K562 (cell line): ENCODE results near the gene SYNJ2. TPM values are rescaled to one million over a fixed set of nuclear protein-coding genes. Genes with fewer than 3 reads are reported as not detected.
A peak's percentile ranks its signal among the peaks of the same experiment; 100 is the strongest.

Source experiments
- CBX3 ChIP-seq, 2 experiments: IDR thresholded peaks; 1 replicate in 1 of 2; 2 replicates in 1 of 2; pipeline ENCODE4 v1.6.1; 2012; ENCODE audit warnings: inconsistent platforms in 2 of 2, low read length in 2 of 2, borderline replicate concordance in 1 of 2, control low read depth in 1 of 2
- CHD2 ChIP-seq: IDR thresholded peaks from 2 replicates; pipeline ENCODE4 v1.6.1; 2011; ENCODE audit warnings: low read depth, low read length
- CTBP1 ChIP-seq: fragments of 450-650 bp; IDR thresholded peaks from 2 replicates; pipeline ENCODE4 v1.6.1; 2016; ENCODE audit warnings: borderline replicate concordance
- JUND ChIP-seq, 2 experiments: IDR thresholded peaks; 2 replicates in 1 of 2; 3 replicates in 1 of 2; pipeline ENCODE4 v1.6.1; 2011; ENCODE audit warnings: borderline replicate concordance in 2 of 2, low read depth in 2 of 2, low read length in 2 of 2, improper control_type of control experiment in 1 of 2, missing biosample characterization in 1 of 2, missing genetic modification characterization in 1 of 2, missing genetic modification reagents in 1 of 2
- KLF1 ChIP-seq: fragments of 450-650 bp; IDR thresholded peaks from 2 replicates; pipeline ENCODE4 v1.6.1; 2016; ENCODE audit warnings: missing genetic modification characterization, missing compliant biosample characterization
- MCM3 ChIP-seq: fragments of 450-650 bp; IDR thresholded peaks from 2 replicates; pipeline ENCODE4 v1.6.1; 2016
- MYNN ChIP-seq, 2 experiments: sonication (generic); formaldehyde crosslinking in 1 of 2; IDR thresholded peaks; 2 replicates each; pipeline versions ENCODE4 v1.5.0 to v1.6.1; 2016 to 2020; ENCODE audit warnings: antibody characterized with exemption in 1 of 2, missing genetic modification reagents in 1 of 2
- POLR2AphosphoS5 ChIP-seq: IDR thresholded peaks from 2 replicates; pipeline ENCODE4 v1.6.1; 2011; ENCODE audit warnings: mild to moderate bottlenecking, low read depth, low read length, moderate library complexity; ENCODE audit not compliant: control insufficient read depth, insufficient read depth
- POLR2B ChIP-seq: fragments of 450-650 bp; IDR thresholded peaks from 2 replicates; pipeline ENCODE4 v1.6.1; 2018; ENCODE audit warnings: low read depth; ENCODE audit not compliant: partially characterized antibody
- POLR2G ChIP-seq: fragments of 200-400 bp; formaldehyde crosslinking; IDR thresholded peaks from 2 replicates; pipeline ENCODE4 v1.6.1; 2017; ENCODE audit warnings: low read depth, mild to moderate bottlenecking, antibody characterized with exemption, low read length, moderate library complexity
- RAD21 ChIP-seq, 2 experiments: fragments of 250-450 bp in 1 of 2; fragments of 450-650 bp in 1 of 2; sonication (Bioruptor Pico) in 1 of 2; formaldehyde crosslinking in 1 of 2; IDR thresholded peaks in 1 of 2; conservative IDR thresholded peaks in 1 of 2; 2 replicates each; pipeline versions ENCODE4 v1.4.0 to v1.8.0; 2020 to 2022; ENCODE audit warnings: mild to moderate bottlenecking in 2 of 2, moderate library complexity in 1 of 2
- RBM22 ChIP-seq: fragments of 200-400 bp; formaldehyde crosslinking; IDR thresholded peaks from 2 replicates; pipeline ENCODE4 v1.6.1; 2018; ENCODE audit warnings: low read length, low read depth; ENCODE audit not compliant: poor library complexity, severe bottlenecking
- polyA plus RNA-seq, 8 experiments: library from polyadenylated mRNA; depleted of rRNA in 4 of 8; stranded (reverse) in 5 of 8; unstranded in 3 of 8; fragments of >200 nt; fragmentation: Nextera tagmentation in 2 of 8; fragmentation: Illumina TruSeq in 1 of 8; extraction: Ambion mirVana in 2 of 8; extraction: Trizol in 1 of 8; gene quantifications; 2 replicates each; pipeline versions ENCODE4 v1.2.1 to v1.2.3, GENCODE V29; 2011 to 2014; ENCODE audit warnings: inconsistent platforms in 1 of 8, missing spikeins in 1 of 8
- total RNA-seq, 7 experiments: library from RNA; depleted of rRNA in 6 of 7; stranded (reverse); fragments of >200 nt in 6 of 7; fragmentation: Illumina TruSeq in 2 of 7; extraction: Trizol in 2 of 7; gene quantifications; 2 replicates each; pipeline versions ENCODE4 v1.2.1 to v1.2.3, GENCODE V29; 2011 to 2021; ENCODE audit warnings: low replicate concordance in 1 of 7
- TF ChIP-seq, protein P1 (sequence below): fragments of 450-650 bp; formaldehyde crosslinking; IDR thresholded peaks from 2 replicates; pipeline ENCODE4 v1.4.0; 2020; ENCODE audit warnings: mild to moderate bottlenecking, moderate library complexity
- TF ChIP-seq, protein P2 (sequence below), 3 experiments: IDR thresholded peaks in 2 of 3; conservative IDR thresholded peaks in 1 of 3; 2 replicates each; pipeline ENCODE4 v1.5.1; 2011 to 2012; ENCODE audit warnings: low read length in 3 of 3, mild to moderate bottlenecking in 3 of 3, control low read depth in 2 of 3, improper control_type of control experiment in 1 of 3, inconsistent platforms in 1 of 3, low read depth in 1 of 3, mixed read lengths in 1 of 3, moderate library complexity in 1 of 3; ENCODE audit not compliant: insufficient read depth in 2 of 3
- TF ChIP-seq, protein P3 (sequence below), 2 experiments: fragments of 150-350 bp in 1 of 2; IDR thresholded peaks; 2 replicates each; pipeline ENCODE4 v1.6.1; 2012 to 2016; ENCODE audit warnings: low read depth in 2 of 2, low read length in 2 of 2, mild to moderate bottlenecking in 1 of 2, moderate library complexity in 1 of 2

Gene SYNJ2
- total and polyA plus RNA-seq, 9 of the 15 experiments (the other 6 are each of a cell fraction or from before 2014, with no cell fraction given): 3.0 to 27.7 (median 17.8) TPM

DNA sequence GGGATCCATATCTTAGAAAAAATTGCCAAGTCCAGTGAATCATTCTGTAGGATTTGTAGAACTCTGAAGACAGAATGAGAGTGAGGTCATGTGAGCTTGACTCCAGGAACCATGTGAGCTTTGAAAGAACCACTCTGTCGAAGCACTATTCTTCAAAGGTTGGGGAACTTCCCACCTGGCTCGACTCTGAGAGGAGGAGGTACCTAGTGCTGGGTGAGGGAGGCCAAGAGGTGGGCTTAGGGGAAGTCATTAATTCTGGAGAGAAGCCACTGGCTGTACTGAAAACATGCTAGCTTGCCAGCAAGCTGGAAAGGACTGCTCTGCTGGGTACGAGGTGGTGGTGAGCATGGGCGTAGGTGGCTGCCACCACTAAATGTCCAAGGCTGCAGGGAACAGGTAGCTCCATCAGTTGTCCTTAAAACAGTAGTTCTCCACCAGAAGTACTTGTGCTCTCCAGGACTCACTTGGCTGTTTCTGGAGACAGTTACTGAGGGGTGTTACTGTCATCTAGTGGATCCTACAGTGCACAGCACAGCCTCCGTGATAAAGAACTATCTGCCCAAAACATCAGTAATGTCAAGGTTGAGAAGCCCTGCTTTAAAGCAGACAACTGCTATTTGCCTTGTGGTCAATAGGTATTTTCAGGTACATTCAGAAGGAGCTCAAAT is 34.7 kb upstream of the SYNJ2 start (continued):
- TF ChIP-seq, protein P1, sequence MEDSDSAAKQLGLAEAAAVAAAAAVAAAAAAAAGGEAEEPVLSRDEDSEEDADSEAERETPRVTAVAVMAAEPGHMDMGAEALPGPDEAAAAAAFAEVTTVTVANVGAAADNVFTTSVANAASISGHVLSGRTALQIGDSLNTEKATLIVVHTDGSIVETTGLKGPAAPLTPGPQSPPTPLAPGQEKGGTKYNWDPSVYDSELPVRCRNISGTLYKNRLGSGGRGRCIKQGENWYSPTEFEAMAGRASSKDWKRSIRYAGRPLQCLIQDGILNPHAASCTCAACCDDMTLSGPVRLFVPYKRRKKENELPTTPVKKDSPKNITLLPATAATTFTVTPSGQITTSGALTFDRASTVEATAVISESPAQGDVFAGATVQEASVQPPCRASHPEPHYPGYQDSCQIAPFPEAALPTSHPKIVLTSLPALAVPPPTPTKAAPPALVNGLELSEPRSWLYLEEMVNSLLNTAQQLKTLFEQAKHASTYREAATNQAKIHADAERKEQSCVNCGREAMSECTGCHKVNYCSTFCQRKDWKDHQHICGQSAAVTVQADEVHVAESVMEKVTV (CRISPR knock-in tag): peak; percentile 69
- TF ChIP-seq POLR2AphosphoS5 (peak; percentile 13; the same call in 1 of the 2 replicates), RBM22 (peak; percentile 13), RAD21 (CRISPR knock-in tag; conservative IDR thresholded peaks at IDR 0.05 in 1 of 2, IDR thresholded peaks at IDR 0.05 in 1 of 2) (peak; percentile 80 to 90), CTBP1 (peak; percentile 24; the same call in 1 of the 2 replicates), POLR2G (peak; percentile 49; the same call in 1 of the 2 replicates), POLR2B (peak; percentile 46), CBX3 (IDR thresholded peaks at IDR 0.05; ENCODE audit: borderline replicate concordance in 1 of 2, low read length in 2 of 2) (0 out of 3 replicates have a peak, but pooled peaks of 1 of the 2 experiments have one; percentile 22), JUND (IDR thresholded peaks at IDR 0.05; ENCODE audit: borderline replicate concordance, low read depth, low read length) (peak; percentile 15; the same call in 1 of the 2 replicates), JUND (tag; IDR thresholded peaks at IDR 0.05; ENCODE audit: borderline replicate concordance, low read depth, low read length) (no peak), KLF1 (tag) (no peak), MCM3 (no peak), CHD2 (peak; percentile 21; the same call in 1 of the 2 replicates), MYNN (IDR thresholded peaks at IDR 0.05) (peak; percentile 58; the same call in 1 of the 2 replicates), MYNN (CRISPR knock-in tag; IDR thresholded peaks at IDR 0.05) (no peak)
- TF ChIP-seq, protein P2, sequence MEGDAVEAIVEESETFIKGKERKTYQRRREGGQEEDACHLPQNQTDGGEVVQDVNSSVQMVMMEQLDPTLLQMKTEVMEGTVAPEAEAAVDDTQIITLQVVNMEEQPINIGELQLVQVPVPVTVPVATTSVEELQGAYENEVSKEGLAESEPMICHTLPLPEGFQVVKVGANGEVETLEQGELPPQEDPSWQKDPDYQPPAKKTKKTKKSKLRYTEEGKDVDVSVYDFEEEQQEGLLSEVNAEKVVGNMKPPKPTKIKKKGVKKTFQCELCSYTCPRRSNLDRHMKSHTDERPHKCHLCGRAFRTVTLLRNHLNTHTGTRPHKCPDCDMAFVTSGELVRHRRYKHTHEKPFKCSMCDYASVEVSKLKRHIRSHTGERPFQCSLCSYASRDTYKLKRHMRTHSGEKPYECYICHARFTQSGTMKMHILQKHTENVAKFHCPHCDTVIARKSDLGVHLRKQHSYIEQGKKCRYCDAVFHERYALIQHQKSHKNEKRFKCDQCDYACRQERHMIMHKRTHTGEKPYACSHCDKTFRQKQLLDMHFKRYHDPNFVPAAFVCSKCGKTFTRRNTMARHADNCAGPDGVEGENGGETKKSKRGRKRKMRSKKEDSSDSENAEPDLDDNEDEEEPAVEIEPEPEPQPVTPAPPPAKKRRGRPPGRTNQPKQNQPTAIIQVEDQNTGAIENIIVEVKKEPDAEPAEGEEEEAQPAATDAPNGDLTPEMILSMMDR (IDR thresholded peaks at IDR 0.05 in 2 of 3, conservative IDR thresholded peaks at IDR 0.05 in 1 of 3; ENCODE audit: insufficient read depth in 2 of 3, low read depth in 1 of 3, low read length in 3 of 3): peak; percentile 73 to 84 (median 78)
- TF ChIP-seq, protein P3, sequence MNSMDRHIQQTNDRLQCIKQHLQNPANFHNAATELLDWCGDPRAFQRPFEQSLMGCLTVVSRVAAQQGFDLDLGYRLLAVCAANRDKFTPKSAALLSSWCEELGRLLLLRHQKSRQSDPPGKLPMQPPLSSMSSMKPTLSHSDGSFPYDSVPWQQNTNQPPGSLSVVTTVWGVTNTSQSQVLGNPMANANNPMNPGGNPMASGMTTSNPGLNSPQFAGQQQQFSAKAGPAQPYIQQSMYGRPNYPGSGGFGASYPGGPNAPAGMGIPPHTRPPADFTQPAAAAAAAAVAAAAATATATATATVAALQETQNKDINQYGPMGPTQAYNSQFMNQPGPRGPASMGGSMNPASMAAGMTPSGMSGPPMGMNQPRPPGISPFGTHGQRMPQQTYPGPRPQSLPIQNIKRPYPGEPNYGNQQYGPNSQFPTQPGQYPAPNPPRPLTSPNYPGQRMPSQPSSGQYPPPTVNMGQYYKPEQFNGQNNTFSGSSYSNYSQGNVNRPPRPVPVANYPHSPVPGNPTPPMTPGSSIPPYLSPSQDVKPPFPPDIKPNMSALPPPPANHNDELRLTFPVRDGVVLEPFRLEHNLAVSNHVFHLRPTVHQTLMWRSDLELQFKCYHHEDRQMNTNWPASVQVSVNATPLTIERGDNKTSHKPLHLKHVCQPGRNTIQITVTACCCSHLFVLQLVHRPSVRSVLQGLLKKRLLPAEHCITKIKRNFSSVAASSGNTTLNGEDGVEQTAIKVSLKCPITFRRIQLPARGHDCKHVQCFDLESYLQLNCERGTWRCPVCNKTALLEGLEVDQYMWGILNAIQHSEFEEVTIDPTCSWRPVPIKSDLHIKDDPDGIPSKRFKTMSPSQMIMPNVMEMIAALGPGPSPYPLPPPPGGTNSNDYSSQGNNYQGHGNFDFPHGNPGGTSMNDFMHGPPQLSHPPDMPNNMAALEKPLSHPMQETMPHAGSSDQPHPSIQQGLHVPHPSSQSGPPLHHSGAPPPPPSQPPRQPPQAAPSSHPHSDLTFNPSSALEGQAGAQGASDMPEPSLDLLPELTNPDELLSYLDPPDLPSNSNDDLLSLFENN (IDR thresholded peaks at IDR 0.05; ENCODE audit: low read depth in 2 of 2, low read length in 2 of 2): 0 out of 4 replicates have a peak, but pooled peaks of 1 of the 2 experiments have one; percentile 43
